GM12878 (cell line): ENCODE data around the gene CLC. TPM values are rescaled to one million over a fixed set of nuclear protein-coding genes. Genes with fewer than 3 reads are reported as not detected.

Experiments
- ATAC-seq: fragments of 200-7000 bp; cut with Tn5 transposase; 3 replicates; pipeline ENCODE4 v1.9.1; 2020; ENCODE audit warnings: mild to moderate bottlenecking, moderate library complexity
- BruUV-seq: library from RNA; stranded (reverse); fragments of 400-500 nt; replicated peaks from 2 replicates; lab custom pipeline; 2021; lab: Mats Ljungman, UMichigan
- CTCF ChIA-PET: fragments of 300-600 bp; sonication (Branson Sonifier 250); formaldehyde crosslinking; extraction: SDS; loops from one replicate; lab custom pipeline; 2021; ENCODE audit warnings: inconsistent platforms; lab: Yijun Ruan, JAX
- POLR2A ChIA-PET: fragments of 350-600 bp; formaldehyde crosslinking; extraction: SDS; loops from one replicate; lab custom pipeline; 2021; ENCODE audit warnings: inconsistent platforms; lab: Charles Lee
- RAD21 ChIA-PET: fragments of 300-600 bp; sonication (Branson Sonifier 250); formaldehyde crosslinking; loops from one replicate; lab custom pipeline; 2023; ENCODE audit warnings: antibody characterized with exemption; ENCODE audit not compliant: unreplicated experiment; lab: Charles Lee
- SMC1A ChIA-PET: fragments of 300-600 bp; sonication (Branson Sonifier 250); formaldehyde crosslinking; loops from one replicate; lab custom pipeline; 2023; ENCODE audit not compliant: unreplicated experiment, uncharacterized antibody; lab: Charles Lee
- DNase-seq: peaks from one replicate; pipeline ENCODE4 v3.0.0-alpha.2; 2011; ENCODE audit warnings: low read depth, low spot score
- FAIRE-seq: peaks from 3 replicates; lab custom pipeline; 2011; peaks lifted over from hg19 to GRCh38; lab: Jason Lieb, UNC
- H2AFZ ChIP-seq: 2 replicates; pipeline ENCODE4 v1.6.0; 2011; ENCODE audit warnings: low read depth, low read length, control low read depth; ENCODE audit not compliant: control insufficient read depth
- H3K27ac ChIP-seq: 2 replicates; pipeline ENCODE4 v1.5.1; 2011; ENCODE audit warnings: control low read depth; ENCODE audit not compliant: control insufficient read depth, insufficient read depth
- H3K27me3 ChIP-seq, 2 experiments: replicated peaks in 1 of 2; 2 replicates each; pipeline versions ENCODE4 v1.6.0 to v1.6.1; 2011; ENCODE audit warnings: low read length in 1 of 2; ENCODE audit not compliant: control insufficient read depth in 2 of 2, insufficient read depth in 2 of 2
- H3K36me3 ChIP-seq, 2 experiments: 2 replicates each; pipeline ENCODE4 v1.5.1; 2011; ENCODE audit warnings: low read length in 1 of 2; ENCODE audit not compliant: control insufficient read depth in 2 of 2, insufficient read depth in 2 of 2
- H3K4me1 ChIP-seq: 2 replicates; pipeline ENCODE4 v1.6.1; 2011; ENCODE audit warnings: mild to moderate bottlenecking, low read length, moderate library complexity, mixed read lengths; ENCODE audit not compliant: control insufficient read depth, insufficient read depth
- H3K4me2 ChIP-seq: 2 replicates; pipeline ENCODE4 v1.6.0; 2011; ENCODE audit warnings: control low read depth; ENCODE audit not compliant: control insufficient read depth, insufficient read depth
- H3K4me3 ChIP-seq: fragments of 200-600 bp; sonication (generic); 2 replicates; pipeline ENCODE4 v1.5.1; 2016
- H3K79me2 ChIP-seq: 2 replicates; pipeline ENCODE4 v1.6.0; 2011; ENCODE audit warnings: low read length; ENCODE audit not compliant: control insufficient read depth, insufficient read depth
- H3K9ac ChIP-seq: 2 replicates; pipeline ENCODE4 v1.8.0; 2011; ENCODE audit warnings: low read length, control low read depth, mixed read lengths; ENCODE audit not compliant: control insufficient read depth, insufficient read depth
- H3K9me3 ChIP-seq: replicated peaks from 3 replicates; pipeline ENCODE4 v1.5.1; 2011; ENCODE audit warnings: mild to moderate bottlenecking, low read length; ENCODE audit not compliant: control insufficient read depth, insufficient read depth
- H4K20me1 ChIP-seq: 2 replicates; pipeline ENCODE4 v1.6.0; 2011; ENCODE audit not compliant: control insufficient read depth, insufficient read depth
- FOXM1 ChIP-seq: IDR thresholded peaks from 2 replicates; pipeline ENCODE4 v1.6.1; 2012; ENCODE audit warnings: low read depth, mild to moderate bottlenecking, inconsistent platforms, low read length, moderate library complexity
- HCFC1 ChIP-seq: fragments of 150-350 bp; IDR thresholded peaks from 2 replicates; pipeline ENCODE4 v1.6.1; 2014; ENCODE audit warnings: low read length
- HDAC2 ChIP-seq: fragments of 200-600 bp; sonication (generic); IDR thresholded peaks from 2 replicates; pipeline ENCODE4 v1.6.1; 2017
- STAT3 ChIP-seq: IDR thresholded peaks from 2 replicates; pipeline ENCODE4 v1.6.1; 2011; ENCODE audit warnings: low read depth, low read length, improper control_type of control experiment
- TAF1 ChIP-seq: IDR thresholded peaks from 2 replicates; pipeline ENCODE4 v1.6.1; 2011; ENCODE audit warnings: mild to moderate bottlenecking, low read depth, low read length, borderline replicate concordance
- ZZZ3 ChIP-seq: IDR thresholded peaks from 2 replicates; pipeline ENCODE4 v1.6.1; 2011; ENCODE audit warnings: low read depth; ENCODE audit not compliant: control insufficient read depth, insufficient read length
- WGBS: methylation state at CpG from one replicate; pipeline ENCODE4 v1.1.6; 2016; ENCODE audit warnings: low lambda C conversion rate; ENCODE audit not compliant: insufficient replicate concordance, insufficient coverage; ENCODE audit errors: missing lambda C conversion rate; 5-methylcytosine and 5-hydroxymethylcytosine counted together
- in situ Hi-C: fragments of 300-500 bp; cut with MboI; formaldehyde crosslinking; loops from 9 replicates; pipeline ENCODE4 v1.14.3; 2018; ENCODE audit warnings: mixed read lengths
- intact Hi-C: fragments of 100-400 bp; cut with micrococcal nuclease; formaldehyde crosslinking; loops from one replicate; pipeline ENCODE4 v1.14.2; 2022; ENCODE audit not compliant: unreplicated experiment
- polyA plus RNA-seq, 11 experiments: library from polyadenylated mRNA; depleted of rRNA in 4 of 11; unstranded in 6 of 11; stranded (reverse) in 5 of 11; fragments of >200 nt; fragmentation: Nextera tagmentation in 4 of 11; fragmentation: Illumina TruSeq in 1 of 11; extraction: Ambion mirVana in 4 of 11; extraction: Trizol in 1 of 11; gene quantifications; 1 replicate in 1 of 11; 2 replicates in 10 of 11; pipeline versions ENCODE4 v1.2.1 to v1.2.3, GENCODE V29; 2011 to 2016; ENCODE audit warnings: inconsistent platforms in 2 of 11, missing spikeins in 2 of 11, low read depth in 1 of 11
- total RNA-seq, 4 experiments: library from RNA; depleted of rRNA in 3 of 4; stranded (reverse); fragments of >200 nt in 3 of 4; fragmentation: Illumina TruSeq in 1 of 4; extraction: Trizol in 1 of 4; gene quantifications; 2 replicates each; pipeline versions ENCODE4 v1.2.1 to v1.2.3, GENCODE V29; 2013 to 2021
- TF ChIP-seq, protein P1 (sequence below): fragments of 450-650 bp; IDR thresholded peaks from 2 replicates; pipeline ENCODE4 v1.6.1; 2017; ENCODE audit warnings: borderline replicate concordance
- TF ChIP-seq, protein P2 (sequence below): IDR thresholded peaks from 2 replicates; pipeline ENCODE4 v1.6.1; 2012; ENCODE audit warnings: low read depth, low read length, improper control_type of control experiment
- TF ChIP-seq, protein P3 (sequence below): IDR thresholded peaks from 2 replicates; pipeline ENCODE4 v1.6.1; 2011; ENCODE audit warnings: borderline replicate concordance, low read depth, mild to moderate bottlenecking, moderate library complexity, mixed read lengths, low read length; ENCODE audit not compliant: insufficient read depth; ENCODE audit errors: extremely low read length

CLC gene
- total and polyA plus RNA-seq, 10 of the 15 experiments (the other 5 are each of a cell fraction or from before 2014, with no cell fraction given): 0.18 to 0.36 (median 0.29) TPM; not detected in 4

DNA sequence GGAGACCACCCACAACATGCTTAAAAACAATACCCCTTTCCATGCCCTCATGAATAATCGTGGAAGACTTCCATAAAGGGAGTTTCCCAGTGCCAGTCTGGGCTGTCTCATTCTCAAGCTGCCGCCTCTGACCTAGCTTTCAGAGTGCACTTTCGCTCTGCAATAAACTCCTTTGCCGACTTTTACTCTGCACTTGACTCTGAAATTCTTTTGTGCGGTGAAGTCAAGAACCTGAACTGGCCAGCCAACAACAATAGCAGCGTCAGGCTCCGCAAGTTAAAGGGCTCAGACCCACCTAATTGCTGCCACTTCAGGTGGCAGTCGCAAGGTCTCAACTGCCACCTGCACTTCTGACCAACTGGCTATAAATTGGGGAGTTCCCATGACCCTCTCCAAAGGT, 30.5 kb upstream of the CLC start:
- no TSS peak for BruUV-seq
- Histone ChIP-seq H3K9ac (no peak overlapping the region), H2AFZ (no peak overlapping the region), H3K27me3 (no peaks in the 10 kb centered on the region), H3K27ac (no peak overlapping the region), H3K4me3 (no peak overlapping the region), H3K4me2 (no peak overlapping the region), H3K4me1 (no peaks in the 10 kb centered on the region), H3K79me2 (no peaks in the 10 kb centered on the region), H3K36me3 (no peaks in the 10 kb centered on the region), H3K9me3 (no peaks in the 10 kb centered on the region; the same call in 2 of the 3 replicates), H4K20me1 (no peaks in the 10 kb centered on the region)
- WGBS: 80% methylated on average over 8 of the region's 8 CpGs
- DNase-seq (no peak), ATAC-seq (no peak), FAIRE-seq (no peak)
- ChIA-PET POLR2A (no interaction called here), CTCF (interaction anchor here (1.0 to 8.0 kb wide), 11 partner anchors 11 to 214 kb away, joined by 3 to 136 read pairs (median 4); partner anchors contain the start of genes DYRK1B and FBL), SMC1A (interaction anchor here (1.1 to 7.8 kb wide), 7 partner anchors 9 to 217 kb away, joined by 3 to 129 read pairs (median 5); no protein-coding TSS in a partner anchor), RAD21 (interaction anchor here (0.9 to 3.3 kb wide), 5 partner anchors 19 to 95 kb away, joined by 3 to 12 read pairs (median 11); no protein-coding TSS in a partner anchor)
- no peak for TF ChIP-seq STAT3
- TF ChIP-seq ZZZ3: no peak
- no peak for TF ChIP-seq HCFC1
- TF ChIP-seq FOXM1: no peak
- no peak for TF ChIP-seq TAF1
- TF ChIP-seq, protein P1, sequence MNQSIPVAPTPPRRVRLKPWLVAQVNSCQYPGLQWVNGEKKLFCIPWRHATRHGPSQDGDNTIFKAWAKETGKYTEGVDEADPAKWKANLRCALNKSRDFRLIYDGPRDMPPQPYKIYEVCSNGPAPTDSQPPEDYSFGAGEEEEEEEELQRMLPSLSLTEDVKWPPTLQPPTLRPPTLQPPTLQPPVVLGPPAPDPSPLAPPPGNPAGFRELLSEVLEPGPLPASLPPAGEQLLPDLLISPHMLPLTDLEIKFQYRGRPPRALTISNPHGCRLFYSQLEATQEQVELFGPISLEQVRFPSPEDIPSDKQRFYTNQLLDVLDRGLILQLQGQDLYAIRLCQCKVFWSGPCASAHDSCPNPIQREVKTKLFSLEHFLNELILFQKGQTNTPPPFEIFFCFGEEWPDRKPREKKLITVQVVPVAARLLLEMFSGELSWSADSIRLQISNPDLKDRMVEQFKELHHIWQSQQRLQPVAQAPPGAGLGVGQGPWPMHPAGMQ: no peak
- TF ChIP-seq, protein P2, sequence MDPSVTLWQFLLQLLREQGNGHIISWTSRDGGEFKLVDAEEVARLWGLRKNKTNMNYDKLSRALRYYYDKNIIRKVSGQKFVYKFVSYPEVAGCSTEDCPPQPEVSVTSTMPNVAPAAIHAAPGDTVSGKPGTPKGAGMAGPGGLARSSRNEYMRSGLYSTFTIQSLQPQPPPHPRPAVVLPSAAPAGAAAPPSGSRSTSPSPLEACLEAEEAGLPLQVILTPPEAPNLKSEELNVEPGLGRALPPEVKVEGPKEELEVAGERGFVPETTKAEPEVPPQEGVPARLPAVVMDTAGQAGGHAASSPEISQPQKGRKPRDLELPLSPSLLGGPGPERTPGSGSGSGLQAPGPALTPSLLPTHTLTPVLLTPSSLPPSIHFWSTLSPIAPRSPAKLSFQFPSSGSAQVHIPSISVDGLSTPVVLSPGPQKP: no peak
- TF ChIP-seq HDAC2: no peak
- TF ChIP-seq, protein P3, sequence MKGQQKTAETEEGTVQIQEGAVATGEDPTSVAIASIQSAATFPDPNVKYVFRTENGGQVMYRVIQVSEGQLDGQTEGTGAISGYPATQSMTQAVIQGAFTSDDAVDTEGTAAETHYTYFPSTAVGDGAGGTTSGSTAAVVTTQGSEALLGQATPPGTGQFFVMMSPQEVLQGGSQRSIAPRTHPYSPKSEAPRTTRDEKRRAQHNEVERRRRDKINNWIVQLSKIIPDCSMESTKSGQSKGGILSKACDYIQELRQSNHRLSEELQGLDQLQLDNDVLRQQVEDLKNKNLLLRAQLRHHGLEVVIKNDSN: no peak
- intact Hi-C loops (no loop called here), in situ Hi-C loops (no loop called here)
